ENCODE results near the gene PIK3R2. TPM values are rescaled to one million over a fixed set of nuclear protein-coding genes. Genes with fewer than 3 reads are reported as not detected.

The PIK3R2 gene
- total and polyA plus RNA-seq, 2 of the 13 experiments (the other 11 are each of a cell fraction or from before 2014, with no cell fraction given), result 18.6 to 25.3 TPM

DNA sequence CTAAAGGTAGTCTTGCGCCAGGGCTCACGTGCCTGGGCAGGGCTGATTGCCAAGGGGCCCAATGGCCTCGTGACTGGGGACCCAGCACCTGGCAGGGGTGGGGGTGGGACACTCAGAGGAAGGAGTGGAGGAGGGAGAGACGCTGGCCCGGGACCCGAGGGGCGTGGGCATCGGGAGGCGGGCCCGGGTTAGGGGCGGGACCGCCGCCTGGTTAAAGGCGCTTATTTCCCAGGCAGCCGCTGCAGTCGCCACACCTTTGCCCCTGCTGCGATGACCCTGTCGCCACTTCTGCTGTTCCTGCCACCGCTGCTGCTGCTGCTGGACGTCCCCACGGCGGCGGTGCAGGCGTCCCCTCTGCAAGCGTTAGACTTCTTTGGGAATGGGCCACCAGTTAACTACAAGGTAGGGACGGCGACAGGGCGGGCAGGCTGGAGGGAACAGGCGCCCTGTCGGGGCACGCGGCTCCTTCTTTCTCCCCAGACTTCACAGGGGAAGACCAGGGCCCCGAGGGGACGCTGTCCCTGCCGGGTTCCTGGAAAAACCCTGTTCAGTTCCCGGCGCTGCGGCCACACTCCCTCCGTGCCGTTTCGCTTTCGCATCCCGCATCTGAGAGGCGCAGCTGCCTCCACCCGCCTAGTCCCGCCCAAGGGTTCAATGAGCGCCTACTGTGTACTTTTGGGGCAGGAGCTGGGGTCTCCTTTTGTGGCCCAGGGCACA, 20.8 kb downstream of the PIK3R2 start, which contains the start of gene IFI30 (continued):
- TF ChIP-seq MXD4 (CRISPR knock-in tag; IDR thresholded peaks at IDR 0.05) (no peak), ATF1 (CRISPR knock-in tag; IDR thresholded peaks at IDR 0.05) (no peak), NFE2 (CRISPR knock-in tag; IDR thresholded peaks at IDR 0.05) (no peak), ZFYVE20 (CRISPR knock-in tag; IDR thresholded peaks at IDR 0.05; ENCODE audit: borderline replicate concordance, low read depth) (no peak), NRL (CRISPR knock-in tag; IDR thresholded peaks at IDR 0.05; ENCODE audit: borderline replicate concordance) (peak; percentile 29; the same call in 1 of the 2 replicates), ZNF749 (CRISPR knock-in tag; IDR thresholded peaks at IDR 0.05; ENCODE audit: borderline replicate concordance) (0 out of 2 replicates have a peak, but pooled peaks have one; percentile 61), SP2 (CRISPR knock-in tag; IDR thresholded peaks at IDR 0.05) (no peak), HMGXB4 (CRISPR knock-in tag; IDR thresholded peaks at IDR 0.05; ENCODE audit: borderline replicate concordance in 1 of 2, low read depth in 1 of 2) (peak; percentile 37 to 68; a peak in 2 of 4 replicates), ELF1 (CRISPR knock-in tag; IDR thresholded peaks at IDR 0.05) (no peak), KDM5B (CRISPR knock-in tag; IDR thresholded peaks at IDR 0.05; ENCODE audit: borderline replicate concordance) (no peak), ZNF546 (CRISPR knock-in tag; conservative IDR thresholded peaks at IDR 0.05) (no peak)
- TF ChIP-seq, protein P1, sequence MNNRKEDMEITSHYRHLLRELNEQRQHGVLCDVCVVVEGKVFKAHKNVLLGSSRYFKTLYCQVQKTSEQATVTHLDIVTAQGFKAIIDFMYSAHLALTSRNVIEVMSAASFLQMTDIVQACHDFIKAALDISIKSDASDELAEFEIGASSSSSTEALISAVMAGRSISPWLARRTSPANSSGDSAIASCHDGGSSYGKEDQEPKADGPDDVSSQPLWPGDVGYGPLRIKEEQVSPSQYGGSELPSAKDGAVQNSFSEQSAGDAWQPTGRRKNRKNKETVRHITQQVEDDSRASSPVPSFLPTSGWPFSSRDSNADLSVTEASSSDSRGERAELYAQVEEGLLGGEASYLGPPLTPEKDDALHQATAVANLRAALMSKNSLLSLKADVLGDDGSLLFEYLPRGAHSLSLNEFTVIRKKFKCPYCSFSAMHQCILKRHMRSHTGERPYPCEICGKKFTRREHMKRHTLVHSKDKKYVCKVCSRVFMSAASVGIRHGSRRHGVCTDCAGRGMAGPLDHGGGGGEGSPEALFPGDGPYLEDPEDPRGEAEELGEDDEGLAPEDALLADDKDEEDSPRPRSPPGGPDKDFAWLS (CRISPR knock-in tag; IDR thresholded peaks at IDR 0.05; ENCODE audit: borderline replicate concordance), result 0 out of 2 replicates have a peak, but pooled peaks have one; percentile 84
- TF ChIP-seq, protein P2, sequence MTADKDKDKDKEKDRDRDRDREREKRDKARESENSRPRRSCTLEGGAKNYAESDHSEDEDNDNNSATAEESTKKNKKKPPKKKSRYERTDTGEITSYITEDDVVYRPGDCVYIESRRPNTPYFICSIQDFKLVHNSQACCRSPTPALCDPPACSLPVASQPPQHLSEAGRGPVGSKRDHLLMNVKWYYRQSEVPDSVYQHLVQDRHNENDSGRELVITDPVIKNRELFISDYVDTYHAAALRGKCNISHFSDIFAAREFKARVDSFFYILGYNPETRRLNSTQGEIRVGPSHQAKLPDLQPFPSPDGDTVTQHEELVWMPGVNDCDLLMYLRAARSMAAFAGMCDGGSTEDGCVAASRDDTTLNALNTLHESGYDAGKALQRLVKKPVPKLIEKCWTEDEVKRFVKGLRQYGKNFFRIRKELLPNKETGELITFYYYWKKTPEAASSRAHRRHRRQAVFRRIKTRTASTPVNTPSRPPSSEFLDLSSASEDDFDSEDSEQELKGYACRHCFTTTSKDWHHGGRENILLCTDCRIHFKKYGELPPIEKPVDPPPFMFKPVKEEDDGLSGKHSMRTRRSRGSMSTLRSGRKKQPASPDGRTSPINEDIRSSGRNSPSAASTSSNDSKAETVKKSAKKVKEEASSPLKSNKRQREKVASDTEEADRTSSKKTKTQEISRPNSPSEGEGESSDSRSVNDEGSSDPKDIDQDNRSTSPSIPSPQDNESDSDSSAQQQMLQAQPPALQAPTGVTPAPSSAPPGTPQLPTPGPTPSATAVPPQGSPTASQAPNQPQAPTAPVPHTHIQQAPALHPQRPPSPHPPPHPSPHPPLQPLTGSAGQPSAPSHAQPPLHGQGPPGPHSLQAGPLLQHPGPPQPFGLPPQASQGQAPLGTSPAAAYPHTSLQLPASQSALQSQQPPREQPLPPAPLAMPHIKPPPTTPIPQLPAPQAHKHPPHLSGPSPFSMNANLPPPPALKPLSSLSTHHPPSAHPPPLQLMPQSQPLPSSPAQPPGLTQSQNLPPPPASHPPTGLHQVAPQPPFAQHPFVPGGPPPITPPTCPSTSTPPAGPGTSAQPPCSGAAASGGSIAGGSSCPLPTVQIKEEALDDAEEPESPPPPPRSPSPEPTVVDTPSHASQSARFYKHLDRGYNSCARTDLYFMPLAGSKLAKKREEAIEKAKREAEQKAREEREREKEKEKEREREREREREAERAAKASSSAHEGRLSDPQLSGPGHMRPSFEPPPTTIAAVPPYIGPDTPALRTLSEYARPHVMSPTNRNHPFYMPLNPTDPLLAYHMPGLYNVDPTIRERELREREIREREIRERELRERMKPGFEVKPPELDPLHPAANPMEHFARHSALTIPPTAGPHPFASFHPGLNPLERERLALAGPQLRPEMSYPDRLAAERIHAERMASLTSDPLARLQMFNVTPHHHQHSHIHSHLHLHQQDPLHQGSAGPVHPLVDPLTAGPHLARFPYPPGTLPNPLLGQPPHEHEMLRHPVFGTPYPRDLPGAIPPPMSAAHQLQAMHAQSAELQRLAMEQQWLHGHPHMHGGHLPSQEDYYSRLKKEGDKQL (CRISPR knock-in tag; IDR thresholded peaks at IDR 0.05; ENCODE audit: low read depth), result peak; percentile 17; the same call in 1 of the 2 replicates
- TF ChIP-seq, protein P3, sequence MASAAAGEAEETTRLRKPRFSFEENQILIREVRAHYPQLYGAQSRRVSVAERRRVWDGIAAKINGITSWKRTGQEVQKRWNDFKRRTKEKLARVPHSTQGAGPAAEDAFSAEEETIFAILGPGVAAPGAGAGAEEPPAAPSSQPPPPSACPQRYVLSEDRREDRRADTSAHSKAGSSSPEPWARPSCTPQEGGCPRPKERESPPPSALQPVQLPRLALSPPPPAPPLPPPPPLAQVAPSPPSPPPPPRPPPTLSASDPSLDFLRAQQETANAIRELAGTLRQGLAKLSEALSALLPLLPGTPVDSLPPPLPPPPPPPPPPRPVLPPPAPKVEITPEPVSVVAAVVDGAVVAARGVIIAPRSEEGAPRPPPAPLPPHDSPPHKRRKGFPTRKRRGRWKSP (CRISPR knock-in tag; IDR thresholded peaks at IDR 0.05), result no peak; the same call in 1 of the 2 replicates
